K562 (cell line): ENCODE data around the gene NR1I3. TPM values are rescaled to one million over a fixed set of nuclear protein-coding genes. Genes with fewer than 3 reads are reported as not detected.
"Not testable (repeated sequence)": the region's sequence is repeated elsewhere in the genome, so short reads cannot be mapped to it uniquely, and the experiment has no call there.

ENCODE experiments used
- ATAC-seq: fragments of 200-7000 bp; cut with Tn5 transposase; 3 replicates; pipeline ENCODE4 v1.9.1; 2020; ENCODE audit warnings: moderate library complexity
- BruUV-seq: library from RNA; stranded (reverse); fragments of 400-500 nt; replicated peaks from 2 replicates; lab custom pipeline; 2021; lab: Mats Ljungman, UMichigan
- CTCF ChIA-PET: fragments of 300-600 bp; formaldehyde crosslinking; extraction: SDS; loops from one replicate; lab custom pipeline; 2021; ENCODE audit warnings: low intra/inter-chr PET ratio; lab: Yijun Ruan, JAX
- POLR2A ChIA-PET: fragments of 300-600, 350-650 bp; sonication (Branson Sonifier 250); formaldehyde crosslinking; extraction: SDS; loops from one replicate; lab custom pipeline; 2021; ENCODE audit warnings: antibody characterized with exemption, inconsistent platforms; lab: Yijun Ruan, JAX
- DNase-seq, 4 experiments: peaks; one replicate each; pipeline versions ENCODE4 v3.0.0 to v3.0.0-alpha.2; 2011 to 2018; ENCODE audit warnings: low spot score in 3 of 4, mixed read lengths in 3 of 4; ENCODE audit errors: extremely low read depth in 1 of 4
- FAIRE-seq: peaks from 2 replicates; lab custom pipeline; 2011; peaks lifted over from hg19 to GRCh38; lab: Jason Lieb, UNC
- H2AFZ ChIP-seq: 2 replicates; pipeline ENCODE4 v1.6.0; 2011; ENCODE audit warnings: low read depth, low read length, control low read depth, inconsistent platforms
- H3K27ac ChIP-seq: fragments of 200-600 bp; 3 replicates; pipeline ENCODE4 v1.8.0; 2011; ENCODE audit warnings: low read depth, mild to moderate bottlenecking, control low read depth, inconsistent platforms, low read length, moderate library complexity, mixed read lengths; ENCODE audit errors: extremely low read depth
- H3K27me3 ChIP-seq, 2 experiments: fragments of 300-600 bp in 1 of 2; 2 replicates in 1 of 2; 3 replicates in 1 of 2; pipeline versions ENCODE4 v1.6.0 to v1.8.0; 2011; ENCODE audit warnings: inconsistent platforms in 2 of 2, low read length in 2 of 2, mild to moderate bottlenecking in 1 of 2, mixed read lengths in 1 of 2, moderate library complexity in 1 of 2; ENCODE audit not compliant: control insufficient read depth in 2 of 2, insufficient read depth in 2 of 2
- H3K36me3 ChIP-seq: fragments of 300-600 bp; 3 replicates; pipeline ENCODE4 v1.8.0; 2011; ENCODE audit warnings: mild to moderate bottlenecking, low read length, inconsistent platforms; ENCODE audit not compliant: control insufficient read depth, insufficient read depth
- H3K4me1 ChIP-seq, 2 experiments: fragments of 200-600 bp in 1 of 2; replicated peaks in 1 of 2; 2 replicates in 1 of 2; 3 replicates in 1 of 2; pipeline versions ENCODE4 v1.5.1 to v1.8.0; 2011; ENCODE audit warnings: inconsistent platforms in 2 of 2, low read length in 2 of 2, mild to moderate bottlenecking in 1 of 2, mixed read lengths in 1 of 2, moderate library complexity in 1 of 2; ENCODE audit not compliant: control insufficient read depth in 2 of 2, insufficient read depth in 2 of 2
- H3K4me2 ChIP-seq: 2 replicates; pipeline ENCODE4 v1.6.1; 2011; ENCODE audit warnings: low read length, control low read depth, inconsistent platforms, mixed read lengths; ENCODE audit not compliant: insufficient read depth
- H3K4me3 ChIP-seq: fragments of 200-600 bp; sonication (generic), shearing (Covaris generic); 2 replicates; pipeline ENCODE4 v1.5.1; 2016; ENCODE audit warnings: control low read depth, inconsistent platforms
- H3K79me2 ChIP-seq: fragments of 200-600 bp; 3 replicates; pipeline ENCODE4 v1.8.0; 2011; ENCODE audit warnings: low read length, inconsistent platforms; ENCODE audit not compliant: control insufficient read depth, insufficient read depth
- H3K9ac ChIP-seq, 2 experiments: 2 replicates each; pipeline versions ENCODE4 v1.6.0 to v1.6.1; 2011; ENCODE audit warnings: low read depth in 2 of 2, low read length in 2 of 2, control low read depth in 1 of 2, inconsistent platforms in 1 of 2, mild to moderate bottlenecking in 1 of 2, mixed read lengths in 1 of 2; ENCODE audit not compliant: insufficient read depth in 1 of 2
- H3K9me1 ChIP-seq: one replicate; pipeline ENCODE4 v1.6.0; 2011; ENCODE audit warnings: inconsistent platforms, mild to moderate bottlenecking, low read length, moderate library complexity; ENCODE audit not compliant: control insufficient read depth, insufficient read depth
- H3K9me3 ChIP-seq: replicated peaks from 2 replicates; pipeline ENCODE4 v1.5.1; 2011; ENCODE audit warnings: low read depth, low read length, inconsistent platforms; ENCODE audit not compliant: control insufficient read depth, insufficient read depth
- H4K20me1 ChIP-seq: replicated peaks from 2 replicates; pipeline ENCODE4 v1.6.1; 2011; ENCODE audit warnings: low read length, inconsistent platforms, mixed read lengths; ENCODE audit not compliant: control insufficient read depth, insufficient read depth
- DACH1 ChIP-seq: fragments of 450-650 bp; IDR thresholded peaks from 2 replicates; pipeline ENCODE4 v1.6.1; 2018; ENCODE audit not compliant: partially characterized antibody
- ETV1 ChIP-seq: fragments of 450-650 bp; conservative IDR thresholded peaks from 2 replicates; pipeline ENCODE4 v1.6.1; 2016; ENCODE audit warnings: missing genetic modification characterization, control low read depth, low read depth, missing compliant biosample characterization
- ZNF12 ChIP-seq: sonication (generic); formaldehyde crosslinking; IDR thresholded peaks from 2 replicates; pipeline ENCODE4 v1.4.0; 2020; ENCODE audit warnings: mild to moderate bottlenecking, missing genetic modification reagents
- WGBS: fragments of 100-300 bp; shearing (Covaris generic); methylation state at CpG from one replicate; pipeline ENCODE4 v1.1.6; 2016; ENCODE audit warnings: low coverage, mixed read lengths; ENCODE audit not compliant: insufficient coverage; ENCODE audit errors: missing lambda C conversion rate; 5-methylcytosine and 5-hydroxymethylcytosine counted together
- in situ Hi-C: fragments of 300-500 bp; cut with MboI; formaldehyde crosslinking; loops from 4 replicates; pipeline ENCODE4 v1.15.0; 2018; ENCODE audit warnings: inconsistent platforms, mixed read lengths
- intact Hi-C: fragments of 100-400 bp; cut with micrococcal nuclease; formaldehyde crosslinking; loops from 2 replicates; pipeline ENCODE4 v1.14.2; 2022
- polyA plus RNA-seq, 8 experiments: library from polyadenylated mRNA; depleted of rRNA in 4 of 8; stranded (reverse) in 5 of 8; unstranded in 3 of 8; fragments of >200 nt; fragmentation: Nextera tagmentation in 2 of 8; fragmentation: Illumina TruSeq in 1 of 8; extraction: Ambion mirVana in 2 of 8; extraction: Trizol in 1 of 8; gene quantifications; 2 replicates each; pipeline versions ENCODE4 v1.2.1 to v1.2.3, GENCODE V29; 2011 to 2014; ENCODE audit warnings: inconsistent platforms in 1 of 8, missing spikeins in 1 of 8
- total RNA-seq, 7 experiments: library from RNA; depleted of rRNA in 6 of 7; stranded (reverse); fragments of >200 nt in 6 of 7; fragmentation: Illumina TruSeq in 2 of 7; extraction: Trizol in 2 of 7; gene quantifications; 2 replicates each; pipeline versions ENCODE4 v1.2.1 to v1.2.3, GENCODE V29; 2011 to 2021; ENCODE audit warnings: low replicate concordance in 1 of 7

Gene NR1I3
- total and polyA plus RNA-seq, 9 of the 15 experiments (the other 6 are each of a cell fraction or from before 2014, with no cell fraction given): 0.11 TPM; not detected in 8

DNA sequence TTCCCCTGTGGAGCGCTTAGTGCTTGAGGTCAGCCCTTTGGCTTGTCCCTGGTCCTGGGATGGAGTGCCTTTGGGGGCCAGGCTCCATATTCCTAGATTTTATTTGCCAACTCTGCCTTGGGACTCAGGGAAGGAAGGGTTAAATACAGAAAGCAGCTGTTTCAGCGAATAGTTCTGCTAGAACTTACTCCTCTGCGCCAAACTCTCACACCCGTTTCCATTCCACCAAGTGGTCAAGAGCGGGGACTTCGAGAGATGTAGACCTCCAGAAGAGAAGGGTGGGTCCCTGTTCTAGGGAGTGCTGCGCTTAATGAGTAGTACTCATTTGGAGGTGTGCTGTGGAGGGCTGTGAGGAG lies 12.8 kb downstream of the NR1I3 start:
- FAIRE-seq: no peak
- Histone ChIP-seq H3K9me3 (no peaks in the 10 kb centered on the region), H3K9me1 (no peaks in the 10 kb centered on the region), H3K36me3 (peaks cover 26% of the 10 kb centered on the region), H3K27me3 (no peaks in the 10 kb centered on the region), H3K4me1 (peaks cover 15 to 21% of the 10 kb centered on the region in 2 experiments; a peak in 3 of 5 replicates), H3K4me2 (peak overlapping the region; percentile 42; the same call in 1 of the 2 replicates), H3K79me2 (peaks cover 19% of the 10 kb centered on the region), H3K4me3 (no peak overlapping the region), H2AFZ (peak overlapping the region; percentile 99), H3K9ac (peak overlapping the region in 1 of 2 experiments; percentile 18; a peak in 2 of 4 replicates), H3K27ac (peak overlapping the region; percentile 36), H4K20me1 (no peaks in the 10 kb centered on the region)
- ChIA-PET POLR2A (interaction anchor here (0.7 to 2.1 kb wide), 16 partner anchors 9 to 685 kb away, joined by 3 to 9 read pairs (median 4); partner anchors contain the start of genes NDUFS2 and SDHC), CTCF (interaction anchor here (0.8 to 1.3 kb wide), 3 partner anchors 16 to 149 kb away, joined by 3 to 8 read pairs (median 4); no protein-coding TSS in a partner anchor)
- intact Hi-C loops (loop anchor here (1.0 to 5.0 kb wide), 4 partner anchors 15 to 142 kb away; partner anchors contain the start of genes B4GALT3 and CFAP126), in situ Hi-C loops (loop anchor here (5.0 kb wide), 1 partner anchor 157 kb away; no protein-coding TSS in a partner anchor)
- ATAC-seq: peak; percentile 5
- no peak for DNase-seq
- TF ChIP-seq ETV1 (tag): 0 out of 2 replicates have a peak, but pooled peaks have one; percentile 17
- no peak for TF ChIP-seq ZNF12 (CRISPR knock-in tag)
- WGBS: 48% methylated on average over 7 of the region's 7 CpGs
- no TSS peak for BruUV-seq

DNA sequence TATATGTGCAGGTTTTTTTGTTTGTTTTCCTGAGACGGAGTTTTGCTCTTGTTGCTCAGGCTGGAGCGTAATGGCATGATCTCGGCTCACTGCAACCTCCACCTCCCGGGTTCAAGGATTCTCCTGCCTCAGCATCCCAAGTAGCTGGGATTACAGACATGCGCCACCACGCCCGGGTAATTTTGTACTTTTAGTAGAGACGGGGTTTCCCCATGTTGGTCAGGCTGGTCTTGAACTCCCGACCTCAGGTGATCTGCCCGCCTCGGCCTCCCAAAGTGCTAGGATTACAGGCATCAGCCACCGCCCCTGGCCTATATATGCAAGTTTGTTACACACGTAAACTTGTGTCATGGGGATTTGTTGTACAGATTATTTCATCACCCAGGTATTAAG lies 13.3 kb downstream of the NR1I3 start:
- H3K9me3 ChIP-seq, H3K9me1 ChIP-seq, H3K9ac ChIP-seq, H3K4me2 ChIP-seq, H4K20me1 ChIP-seq, ATAC-seq, FAIRE-seq, H3K27me3 ChIP-seq, H2AFZ ChIP-seq, H3K4me3 ChIP-seq, BruUV-seq, H3K27ac ChIP-seq, DNase-seq: not testable (repeated sequence)
- WGBS: 79% methylated on average over 10 of the region's 13 CpGs
- CTCF ChIA-PET: interaction anchor here (1.1 to 1.3 kb wide), 2 partner anchors 15 to 150 kb away, joined by 4 to 8 read pairs; no protein-coding TSS in a partner anchor
- Histone ChIP-seq H3K36me3 (peaks cover 21% of the 10 kb centered on the region), H3K79me2 (peaks cover 19% of the 10 kb centered on the region), H3K4me1 (peaks cover 15 to 21% of the 10 kb centered on the region in 2 experiments; a peak in 3 of 5 replicates)
- intact Hi-C loops (loop anchor here (1.0 to 5.0 kb wide), 4 partner anchors 14 to 143 kb away; partner anchors contain the start of genes B4GALT3 and CFAP126), in situ Hi-C loops (loop anchor here (5.0 kb wide), 1 partner anchor 158 kb away; no protein-coding TSS in a partner anchor)
- POLR2A ChIA-PET: interaction anchor here (0.8 to 2.0 kb wide), 3 partner anchors 11 to 142 kb away, joined by 3 to 8 read pairs (median 4); no protein-coding TSS in a partner anchor
- peak; percentile 33 for TF ChIP-seq DACH1
